A673 (cell line): ENCODE results near the gene SEPTIN8.

Source experiments
- EZH2 ChIP-seq: fragments of 200-600 bp; sonication (generic); IDR thresholded peaks from 2 replicates; pipeline ENCODE4 v1.6.1; 2017; ENCODE audit warnings: borderline replicate concordance, low read depth, mild to moderate bottlenecking, mixed read lengths, antibody characterized with exemption, low read length; ENCODE audit not compliant: poor library complexity, severe bottlenecking
- TF ChIP-seq, protein P1 (sequence below): fragments of 300-800, 200-600 bp; sonication (generic); conservative IDR thresholded peaks from 2 replicates; pipeline ENCODE4 v1.5.1; 2017; ENCODE audit warnings: low read depth, mild to moderate bottlenecking, antibody characterized with exemption, low read length, moderate library complexity, mixed read lengths

GRCh38 chr5:132820162-132820754 is 43.2 kb upstream of the SEPTIN8 start:
- TF ChIP-seq, protein P1, sequence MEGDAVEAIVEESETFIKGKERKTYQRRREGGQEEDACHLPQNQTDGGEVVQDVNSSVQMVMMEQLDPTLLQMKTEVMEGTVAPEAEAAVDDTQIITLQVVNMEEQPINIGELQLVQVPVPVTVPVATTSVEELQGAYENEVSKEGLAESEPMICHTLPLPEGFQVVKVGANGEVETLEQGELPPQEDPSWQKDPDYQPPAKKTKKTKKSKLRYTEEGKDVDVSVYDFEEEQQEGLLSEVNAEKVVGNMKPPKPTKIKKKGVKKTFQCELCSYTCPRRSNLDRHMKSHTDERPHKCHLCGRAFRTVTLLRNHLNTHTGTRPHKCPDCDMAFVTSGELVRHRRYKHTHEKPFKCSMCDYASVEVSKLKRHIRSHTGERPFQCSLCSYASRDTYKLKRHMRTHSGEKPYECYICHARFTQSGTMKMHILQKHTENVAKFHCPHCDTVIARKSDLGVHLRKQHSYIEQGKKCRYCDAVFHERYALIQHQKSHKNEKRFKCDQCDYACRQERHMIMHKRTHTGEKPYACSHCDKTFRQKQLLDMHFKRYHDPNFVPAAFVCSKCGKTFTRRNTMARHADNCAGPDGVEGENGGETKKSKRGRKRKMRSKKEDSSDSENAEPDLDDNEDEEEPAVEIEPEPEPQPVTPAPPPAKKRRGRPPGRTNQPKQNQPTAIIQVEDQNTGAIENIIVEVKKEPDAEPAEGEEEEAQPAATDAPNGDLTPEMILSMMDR, result peak; percentile 93
- TF ChIP-seq EZH2, result no peak
